Lung (tissue), 12 donors: Measurements from ENCODE around the gene HAUS5. TPM values are rescaled to one million over a fixed set of nuclear protein-coding genes. Genes with fewer than 3 reads are reported as not detected.
A peak's percentile ranks its signal among the peaks of the same experiment; 100 is the strongest.

ENCODE experiments used
- ATAC-seq: fragments of 200-7000 bp; cut with Tn5 transposase; one replicate; pipeline ENCODE4 v1.9.1; 2020; ENCODE audit warnings: moderate number of reproducible peaks; ENCODE audit not compliant: insufficient read depth, low FRiP score
- DNase-seq, 3 donors: peaks; one replicate each; pipeline ENCODE4 v3.0.0-alpha.2; 2013 to 2017
- H3K27ac ChIP-seq, 2 donors: one replicate each; pipeline ENCODE4 v1.5.1; 2013; ENCODE audit warnings: mild to moderate bottlenecking in 2 of 2, moderate library complexity in 2 of 2, control low read depth in 1 of 2, inconsistent platforms in 1 of 2, low read depth in 1 of 2, low read length in 1 of 2
- H3K27me3 ChIP-seq, 3 donors: one replicate each; pipeline ENCODE4 v1.5.1; 2013; ENCODE audit warnings: low read length in 2 of 3; ENCODE audit not compliant: control insufficient read depth in 3 of 3, insufficient read depth in 3 of 3
- H3K36me3 ChIP-seq, 4 donors: one replicate each; pipeline ENCODE4 v1.5.1; 2013; ENCODE audit warnings: low read length in 4 of 4, mild to moderate bottlenecking in 1 of 4, moderate library complexity in 1 of 4; ENCODE audit not compliant: control insufficient read depth in 4 of 4, insufficient read depth in 4 of 4
- H3K4me1 ChIP-seq, 5 donors: one replicate each; pipeline ENCODE4 v1.5.1; 2013; ENCODE audit warnings: low read length in 5 of 5, mild to moderate bottlenecking in 2 of 5, moderate library complexity in 1 of 5; ENCODE audit not compliant: control insufficient read depth in 5 of 5, insufficient read depth in 5 of 5
- H3K4me3 ChIP-seq: one replicate; pipeline ENCODE4 v1.5.1; 2013; ENCODE audit warnings: mild to moderate bottlenecking, control low read depth, moderate library complexity
- H3K9ac ChIP-seq, 2 donors: one replicate each; pipeline ENCODE4 v1.5.1; 2013; ENCODE audit warnings: low read length in 2 of 2, control low read depth in 1 of 2; ENCODE audit not compliant: insufficient read depth in 1 of 2
- H3K9me3 ChIP-seq, 4 donors: one replicate each; pipeline ENCODE4 v1.5.1; 2013; ENCODE audit warnings: low read length in 3 of 4, mild to moderate bottlenecking in 1 of 4, moderate library complexity in 1 of 4; ENCODE audit not compliant: control insufficient read depth in 4 of 4, insufficient read depth in 3 of 4
- CTCF ChIP-seq: IDR thresholded peaks from 2 replicates; pipeline ENCODE4 v1.5.1; 2012; ENCODE audit warnings: mild to moderate bottlenecking; ENCODE audit errors: control extremely low read depth, extremely low read depth
- WGBS, 2 donors: extraction: QIAGEN DNeasy Blood & Tissue Kit; methylation state at CpG; one replicate each; pipeline ENCODE4 v1.1.7; 2013; 5-methylcytosine and 5-hydroxymethylcytosine counted together
- polyA plus RNA-seq, 2 donors: library from polyadenylated mRNA; stranded (reverse); fragments of 200-250 nt; gene quantifications; one replicate each; pipeline ENCODE4 v1.2.1, GENCODE V29; 2013
- total RNA-seq, 2 donors: library from RNA; depleted of rRNA in 1 of 2; stranded (reverse); fragments of >200 nt in 1 of 2; gene quantifications; one replicate each; pipeline ENCODE4 v1.2.1, GENCODE V29; 2014 to 2021
- donor health status: control.
- donor health status: control.
- donor health status: Bipolar disorder and iron deficiency.
- donor health status: healthy.
- donor health status: DM: yes; HTN: yes; CAD: no.

The HAUS5 gene
- total and polyA plus RNA-seq, 4 donors: 6.0 to 16.5 (median 14.8) TPM

- no peak overlapping the region for H3K4me3 ChIP-seq
- no peak overlapping the region for H3K27ac ChIP-seq
- no peak for TF ChIP-seq CTCF
- H3K9me3 ChIP-seq: no peaks in the 10 kb centered on the region
- H3K27me3 ChIP-seq: no peaks in the 10 kb centered on the region
- H3K4me1 ChIP-seq: peaks cover 0 to 31% (median 6%) of the 10 kb centered on the region in 5 donors
- ATAC-seq (no peak), DNase-seq (no peak)
- H3K9ac ChIP-seq: no peak overlapping the region
- H3K36me3 ChIP-seq: peaks cover 0 to 8% (median 4%) of the 10 kb centered on the region in 4 donors
- 79 to 86% methylated on average over 10 of the region's 10 CpGs for WGBS, 2 donors
These were observed 29.8 kb downstream of the HAUS5 start for GRCh38 chr19:35642312-35642711.

DNA sequence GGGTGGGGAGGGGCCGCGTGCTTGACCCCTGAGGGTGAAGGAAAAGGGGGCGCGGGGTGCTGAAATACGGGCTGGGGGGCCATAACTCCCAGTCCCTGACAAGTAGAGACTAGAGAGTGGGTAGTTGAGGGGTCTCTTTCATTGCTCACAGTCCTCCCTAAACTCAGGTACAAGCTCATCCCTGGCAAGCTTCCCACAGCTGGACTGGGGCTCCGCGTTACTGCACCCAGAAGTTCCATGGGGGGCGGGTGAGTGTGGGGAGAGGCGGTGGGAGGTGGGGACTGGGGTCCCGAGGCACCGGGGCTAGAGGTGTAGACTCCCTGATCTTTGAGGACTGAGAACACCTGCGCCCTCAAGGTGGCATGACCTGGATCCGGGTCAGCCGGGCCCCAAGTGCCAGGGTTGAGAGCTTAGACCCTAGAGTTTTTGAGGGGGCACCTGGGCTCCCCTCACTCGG, 30.3 kb downstream of the HAUS5 start:
- TF ChIP-seq CTCF: no peak
- H3K27me3 ChIP-seq: no peaks in the 10 kb centered on the region
- H3K9me3 ChIP-seq: no peaks in the 10 kb centered on the region
- H3K4me3 ChIP-seq: peak overlapping the region; percentile 49
- H3K36me3 ChIP-seq: peaks cover 0 to 3% (median 1%) of the 10 kb centered on the region in 4 donors
- peaks cover 2 to 31% (median 6%) of the 10 kb centered on the region in 5 donors for H3K4me1 ChIP-seq
- WGBS, 2 donors: 42 to 46% methylated on average over 15 of the region's 15 CpGs
- no peak for ATAC-seq
- DNase-seq: no peak
- H3K27ac ChIP-seq: peak overlapping the region in 1 of 2 donors; percentile 79
- no peak overlapping the region for H3K9ac ChIP-seq

GRCh38 chr19:35643255-35644205, 31.0 kb downstream of the HAUS5 start:
- ATAC-seq: peak; percentile 69
- Histone ChIP-seq H3K9me3 (no peaks in the 10 kb centered on the region), H3K36me3 (peaks cover 0 to 2% (median 0%) of the 10 kb centered on the region in 4 donors), H3K27ac (peak overlapping the region; percentile 63 to 85), H3K4me3 (peak overlapping the region; percentile 49), H3K9ac (peak overlapping the region in 1 of 2 donors; percentile 38), H3K27me3 (no peaks in the 10 kb centered on the region), H3K4me1 (peaks cover 2 to 31% (median 6%) of the 10 kb centered on the region in 5 donors)
- DNase-seq: peak; percentile 89 to 93 (median 90)
- no peak for TF ChIP-seq CTCF
- 0 to 1% methylated on average over 68 to 69 of the region's 69 CpGs for WGBS, 2 donors
